ENCODE data around the gene DHRSX.
"Not testable (repeated sequence)": the region's sequence is repeated elsewhere in the genome, so short reads cannot be mapped to it uniquely, and the experiment has no call there.

The DHRSX gene

DNA sequence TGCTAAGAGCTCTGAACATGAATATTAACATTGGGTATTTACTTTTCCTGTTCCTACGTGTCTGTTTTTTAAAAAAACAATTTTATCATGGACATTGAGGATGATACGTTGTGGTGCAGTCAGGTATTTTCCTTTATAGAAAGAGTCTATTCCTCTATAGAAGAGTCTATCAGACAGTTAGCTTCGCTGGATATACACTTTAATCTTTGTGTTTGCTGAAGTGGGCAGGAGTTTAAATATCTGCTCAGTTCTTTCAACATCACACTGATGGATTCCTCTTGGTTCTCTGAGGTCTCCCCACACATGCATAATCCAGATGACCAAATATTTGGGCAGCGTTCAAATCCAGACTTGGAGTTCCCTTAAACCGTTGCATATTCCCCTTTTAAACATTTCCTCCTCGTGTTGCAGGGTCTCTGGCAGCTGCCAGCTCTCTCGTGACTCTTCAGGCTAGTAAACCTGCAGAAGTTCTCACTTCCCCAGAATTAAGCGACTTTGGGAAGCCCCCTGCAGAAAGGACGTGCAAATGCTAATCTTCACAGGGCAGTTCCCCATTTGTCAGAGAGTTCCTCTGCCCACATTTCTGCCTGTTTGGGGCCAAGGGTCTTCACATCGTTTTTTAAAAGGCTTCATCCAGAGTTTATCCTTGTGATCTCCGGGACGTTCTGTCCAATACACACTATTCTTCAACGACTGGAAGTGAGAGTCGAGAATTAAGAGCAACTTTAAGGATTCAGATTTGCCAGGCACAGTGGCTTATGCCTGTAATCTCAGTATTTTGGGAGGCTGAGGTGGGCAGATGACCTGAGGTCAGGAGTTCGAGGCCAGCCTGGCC lies 20.5 kb upstream of the DHRSX start:
- in situ Hi-C loops (cut with MboI; ENCODE audit: low sequenced_read_pairs), result no loop called here

DNA sequence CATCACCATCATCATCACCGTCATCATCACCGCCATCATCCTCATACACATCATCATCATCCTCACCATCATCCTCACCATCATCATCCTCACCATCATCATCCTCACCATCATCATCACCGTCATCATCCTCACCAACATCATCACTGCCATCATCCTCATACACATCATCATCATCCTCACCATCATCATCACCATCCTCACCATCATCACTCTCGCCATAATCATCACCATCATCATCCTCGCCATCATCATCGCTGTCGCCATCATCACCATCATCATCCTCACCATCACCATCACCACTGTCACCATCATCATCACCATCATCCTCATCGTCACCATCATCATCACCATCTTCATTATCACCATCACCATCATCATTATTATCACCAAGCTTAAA lies 19.8 kb upstream of the DHRSX start:
- in situ Hi-C loops (cut with MboI; ENCODE audit: low sequenced_read_pairs), result no loop called here

DNA sequence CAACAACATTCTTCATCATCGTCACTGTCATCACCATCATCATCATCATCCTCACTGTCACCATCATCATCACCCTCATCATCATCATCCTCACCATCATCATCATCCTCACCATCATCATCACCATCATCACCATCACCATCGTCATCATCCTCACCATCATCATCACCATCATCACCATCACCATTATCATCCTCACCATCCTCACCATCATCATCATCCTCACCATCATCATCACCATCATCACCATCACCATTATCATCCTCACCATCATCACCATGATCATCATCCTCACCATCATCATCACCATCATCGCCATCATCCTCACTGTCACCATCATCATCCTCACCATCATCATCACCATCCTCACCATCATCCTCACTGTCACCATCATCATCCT lies 18.9 kb upstream of the DHRSX start:
- in situ Hi-C loops (cut with MboI; ENCODE audit: low sequenced_read_pairs), result not testable (repeated sequence)

DNA sequence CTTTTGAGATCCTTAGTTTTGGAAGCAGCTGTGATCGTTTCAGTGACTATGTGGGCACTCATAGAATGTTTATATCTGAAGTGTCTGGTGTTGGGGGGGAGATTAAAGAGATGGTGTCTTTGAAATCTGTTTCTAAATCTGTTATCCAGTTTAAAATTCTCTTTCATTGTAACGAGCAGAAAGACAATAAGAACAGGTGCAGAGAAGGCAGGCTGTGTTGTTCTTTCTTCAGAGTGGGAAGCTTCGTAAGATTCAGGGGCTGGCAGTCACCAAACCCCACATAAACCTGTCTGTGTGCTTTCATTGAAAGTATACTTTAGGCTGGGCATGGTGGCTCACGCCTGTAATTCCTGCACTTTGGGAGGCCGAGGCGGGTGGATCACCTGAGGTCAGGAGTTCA lies 16.3 kb upstream of the DHRSX start:
- in situ Hi-C loops (cut with MboI; ENCODE audit: low sequenced_read_pairs), result no loop called here

DNA sequence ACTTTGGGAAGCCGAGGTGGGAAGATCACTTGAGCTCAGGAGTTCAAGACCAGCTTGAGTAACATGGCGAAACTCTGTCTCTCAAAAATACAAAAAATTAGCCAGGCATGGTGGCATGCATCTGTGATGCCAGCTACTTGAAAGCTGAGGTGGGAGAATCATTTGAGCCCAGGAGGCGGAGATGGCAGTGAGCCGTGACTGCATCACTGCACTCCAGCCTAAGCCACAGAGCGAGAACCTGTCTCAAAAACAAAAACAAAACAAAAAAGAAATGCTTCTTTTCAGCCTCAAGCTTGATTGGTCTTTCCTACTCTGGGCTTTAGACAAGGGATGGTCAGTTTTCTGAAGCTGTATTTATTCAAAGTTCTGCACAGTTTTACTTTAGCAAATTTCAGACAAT lies 15.8 kb upstream of the DHRSX start:
- in situ Hi-C loops (cut with MboI; ENCODE audit: low sequenced_read_pairs), result no loop called here

DNA sequence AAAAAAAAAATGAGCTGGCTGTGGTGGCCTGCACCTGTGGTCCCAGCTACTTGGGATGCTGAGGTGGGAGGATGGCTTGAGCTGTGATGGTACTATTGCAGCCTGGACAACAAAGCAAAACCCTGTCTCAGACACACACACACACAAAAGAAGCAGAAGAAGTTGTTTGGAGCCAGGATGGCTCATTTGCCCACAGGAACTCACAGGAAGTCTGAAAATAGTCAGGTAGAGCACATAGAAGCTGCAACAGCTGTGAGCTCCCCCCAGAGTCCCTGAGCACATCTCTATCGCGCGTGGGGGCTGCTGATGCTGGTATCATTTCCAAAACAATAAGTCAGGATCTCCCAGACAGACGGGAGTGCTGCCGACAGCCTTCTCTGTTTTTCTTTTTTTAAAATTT lies 13.4 kb upstream of the DHRSX start:
- in situ Hi-C loops (cut with MboI; ENCODE audit: low sequenced_read_pairs), result no loop called here

DNA sequence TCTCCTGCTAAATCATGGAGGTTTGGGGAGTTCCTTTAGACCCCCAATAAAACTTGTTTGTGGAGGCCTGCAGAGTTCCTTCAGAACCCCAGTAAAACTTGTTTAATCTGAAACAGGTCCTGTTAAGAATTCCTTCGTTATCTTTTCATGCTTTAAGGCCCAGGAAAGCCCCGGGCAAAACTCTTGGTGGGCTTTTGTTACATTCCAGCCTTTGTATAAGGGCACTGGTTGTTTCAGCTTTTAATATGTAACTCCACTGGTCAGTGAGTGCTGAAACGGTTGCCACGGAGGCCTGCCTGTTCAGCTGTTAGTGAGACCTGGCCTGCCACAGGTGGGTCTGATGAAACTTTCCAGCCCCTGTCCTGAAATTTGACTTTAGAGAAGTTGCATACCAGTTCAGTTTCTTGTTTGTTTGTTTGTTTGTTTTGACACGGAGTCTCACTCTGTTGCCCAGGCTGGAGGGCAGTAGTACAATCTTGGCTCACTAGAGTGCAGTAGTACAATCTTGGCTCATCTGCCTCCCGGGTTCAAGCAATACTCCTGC lies 12.4 kb upstream of the DHRSX start:
- in situ Hi-C loops (cut with MboI; ENCODE audit: low sequenced_read_pairs), result no loop called here

DNA sequence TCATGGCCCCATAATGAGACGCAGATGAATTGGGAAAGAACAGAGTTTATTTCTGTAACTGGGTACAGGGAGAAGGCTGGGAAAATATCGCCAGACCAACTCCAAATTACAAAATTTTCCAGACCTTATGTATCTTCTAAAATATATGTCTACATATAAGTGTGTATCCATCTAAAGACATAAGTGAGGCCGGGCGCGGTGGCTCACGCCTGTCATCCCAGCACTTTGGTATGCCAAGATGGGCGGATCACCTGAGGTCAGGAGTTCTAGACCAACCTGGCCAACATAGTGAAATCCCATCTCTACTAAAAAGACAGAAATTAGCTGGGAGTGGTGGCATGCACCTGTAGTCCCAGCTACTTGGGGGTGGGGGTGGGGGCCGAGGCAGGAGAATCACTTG lies 11.7 kb upstream of the DHRSX start:
- in situ Hi-C loops (cut with MboI; ENCODE audit: low sequenced_read_pairs), result no loop called here

DNA sequence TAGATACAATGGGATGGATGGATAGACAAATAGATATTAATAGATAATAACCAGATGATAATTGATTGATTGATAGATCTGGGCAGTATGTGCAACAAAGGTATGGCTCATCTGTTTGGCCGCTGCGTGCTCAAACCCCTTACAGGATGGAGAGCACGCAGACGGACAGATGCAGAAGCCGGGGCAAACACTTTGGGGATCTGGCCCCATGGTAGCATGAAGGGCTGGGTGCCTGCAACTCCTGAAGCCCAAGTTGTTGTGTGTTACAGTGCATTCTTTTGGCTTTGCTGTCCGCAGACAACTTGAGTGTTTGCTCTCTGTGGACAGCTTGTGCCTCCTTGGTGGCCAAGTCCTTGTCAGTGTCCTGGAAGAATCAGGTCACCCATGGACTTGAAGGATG lies 10.6 kb upstream of the DHRSX start:
- in situ Hi-C loops (cut with MboI; ENCODE audit: low sequenced_read_pairs), result no loop called here

DNA sequence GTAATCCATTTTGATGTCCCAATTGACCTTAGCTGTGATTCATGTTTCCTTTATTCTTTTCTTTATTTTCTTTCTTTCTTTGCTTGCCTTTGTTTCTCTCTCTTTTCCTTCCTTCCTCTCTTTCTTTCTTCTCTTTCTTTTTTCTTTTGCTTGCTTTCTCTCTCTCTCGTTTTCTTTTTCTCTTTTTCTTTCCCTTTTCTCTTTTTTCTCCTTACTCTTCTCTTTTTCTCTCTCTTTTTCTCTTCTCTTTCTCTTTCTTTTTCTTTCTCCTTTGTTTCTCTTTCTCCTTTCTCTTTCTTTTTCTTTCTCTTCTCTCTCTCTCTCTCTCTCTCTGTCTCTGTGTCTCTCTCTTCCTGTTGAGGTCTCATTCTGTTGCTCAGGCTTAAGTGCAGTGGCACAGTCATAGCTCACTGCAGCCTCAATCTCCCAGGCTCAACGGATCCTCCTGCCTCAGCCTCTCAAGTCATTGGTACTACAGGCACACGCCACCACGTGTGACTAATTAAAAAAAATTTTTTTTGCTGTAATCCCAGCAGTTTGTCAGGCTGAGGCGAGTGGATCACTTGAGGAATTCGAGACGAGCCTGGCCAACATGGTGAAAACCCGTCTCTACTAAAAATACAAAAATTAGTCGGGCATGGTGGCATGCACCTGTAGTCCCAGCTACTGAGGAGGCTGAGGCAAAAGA lies 8.0 kb upstream of the DHRSX start:
- in situ Hi-C loops (cut with MboI; ENCODE audit: low sequenced_read_pairs), result no loop called here

DNA sequence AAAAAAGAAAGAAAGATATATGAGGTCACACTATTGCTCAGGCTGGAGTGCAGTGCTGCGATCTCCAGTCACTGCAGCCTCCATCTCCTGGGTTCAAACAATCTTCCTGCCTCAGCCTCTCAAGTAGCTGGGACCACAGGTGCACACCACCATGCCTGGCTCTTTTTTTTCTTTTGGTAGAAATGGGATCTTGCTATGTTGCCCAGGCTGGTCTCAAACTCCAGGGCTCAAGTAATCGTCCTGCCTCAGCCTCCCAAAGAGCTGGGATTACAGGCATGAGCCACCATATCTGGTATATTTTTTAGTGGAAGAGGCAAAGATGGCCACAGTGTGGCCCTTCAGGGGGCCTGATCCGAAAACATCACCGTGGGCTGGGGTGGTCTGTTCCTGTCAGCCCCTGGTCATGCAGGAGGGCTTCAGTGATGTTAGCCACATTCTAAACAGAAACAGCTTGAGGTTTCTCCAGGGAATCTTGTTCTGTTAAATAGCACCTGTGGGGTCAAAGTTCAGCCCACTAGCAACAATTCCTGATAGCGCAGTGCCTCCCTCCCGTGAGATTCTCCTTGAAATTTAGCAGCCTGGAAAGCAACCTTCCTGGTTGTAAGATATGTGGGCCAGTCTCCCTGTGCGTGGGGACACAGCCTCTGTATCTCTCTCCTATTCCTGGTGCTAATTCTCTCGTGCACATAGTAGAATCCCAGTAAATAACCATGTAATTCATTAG lies 7.3 kb upstream of the DHRSX start:
- in situ Hi-C loops (cut with MboI; ENCODE audit: low sequenced_read_pairs), result no loop called here

DNA sequence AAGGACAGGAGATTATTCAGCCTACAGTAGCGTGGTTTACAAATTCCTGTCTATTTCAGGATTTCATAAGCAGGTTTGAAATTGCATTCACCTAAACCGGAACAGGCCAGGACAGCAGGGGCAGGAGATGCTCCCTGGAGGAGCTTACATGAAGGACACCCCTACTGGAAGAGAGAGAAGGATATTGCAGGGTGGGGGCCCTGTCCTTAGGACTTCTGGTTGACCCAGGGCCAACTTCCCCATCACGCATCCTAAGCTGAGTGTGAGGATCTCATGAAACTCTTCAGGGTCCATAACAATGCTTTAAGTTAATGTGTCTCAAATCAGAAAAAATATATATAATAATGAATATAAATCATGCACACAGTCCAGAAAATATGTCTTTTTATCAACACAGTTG lies 6.4 kb upstream of the DHRSX start:
- in situ Hi-C loops (cut with MboI; ENCODE audit: low sequenced_read_pairs), result no loop called here

DNA sequence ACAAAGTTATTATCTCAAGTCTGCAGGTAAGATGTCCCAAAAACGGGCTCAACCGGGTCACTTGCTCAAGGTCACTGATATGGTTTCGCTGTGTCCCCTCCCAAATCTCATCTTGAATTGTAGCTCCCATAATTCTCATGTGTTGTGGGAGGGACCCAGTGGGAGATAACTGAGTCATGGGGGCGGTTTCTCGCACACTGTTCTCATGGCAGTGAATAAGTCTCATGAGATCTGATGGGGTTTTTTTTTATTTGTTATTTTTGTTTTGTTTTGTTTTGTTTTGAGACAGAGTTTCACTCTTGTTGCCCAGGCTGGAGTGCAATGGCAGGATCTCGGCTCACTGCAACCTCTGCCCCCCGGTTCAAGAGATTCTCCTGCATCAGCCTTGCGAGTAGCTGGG lies 4.6 kb upstream of the DHRSX start:
- in situ Hi-C loops (cut with MboI; ENCODE audit: low sequenced_read_pairs), result not testable (repeated sequence)

DNA sequence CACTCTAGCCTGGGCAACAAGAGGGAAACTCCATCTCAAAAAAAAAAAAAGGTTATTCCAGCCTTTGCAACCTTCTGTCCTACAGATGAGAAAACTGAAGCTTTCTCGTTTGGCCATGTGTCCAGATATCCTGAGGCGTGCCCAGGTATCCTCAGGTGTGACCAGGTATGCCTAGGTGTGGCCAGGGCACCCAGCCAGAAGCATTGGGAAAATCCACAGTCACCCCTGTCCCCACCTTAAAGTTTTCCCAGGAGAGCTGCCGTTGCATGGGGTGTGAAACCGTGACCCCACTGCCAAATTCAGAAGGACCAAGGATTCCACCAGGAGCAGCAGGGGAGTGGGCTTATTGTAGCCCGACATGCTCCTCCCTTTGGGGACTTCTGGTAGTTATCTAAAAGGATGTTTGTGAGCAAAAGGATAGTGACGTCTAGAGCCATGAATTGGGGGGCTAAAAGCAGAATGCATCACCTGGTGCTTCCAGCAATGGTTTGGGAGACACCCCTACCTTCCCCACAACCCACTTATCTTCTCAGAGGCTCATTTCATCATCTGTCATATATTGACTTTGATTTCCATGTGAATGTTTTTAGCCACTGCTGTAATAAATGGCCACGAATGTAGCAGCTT lies 4.0 kb upstream of the DHRSX start:
- in situ Hi-C loops (cut with MboI; ENCODE audit: low sequenced_read_pairs), result no loop called here

DNA sequence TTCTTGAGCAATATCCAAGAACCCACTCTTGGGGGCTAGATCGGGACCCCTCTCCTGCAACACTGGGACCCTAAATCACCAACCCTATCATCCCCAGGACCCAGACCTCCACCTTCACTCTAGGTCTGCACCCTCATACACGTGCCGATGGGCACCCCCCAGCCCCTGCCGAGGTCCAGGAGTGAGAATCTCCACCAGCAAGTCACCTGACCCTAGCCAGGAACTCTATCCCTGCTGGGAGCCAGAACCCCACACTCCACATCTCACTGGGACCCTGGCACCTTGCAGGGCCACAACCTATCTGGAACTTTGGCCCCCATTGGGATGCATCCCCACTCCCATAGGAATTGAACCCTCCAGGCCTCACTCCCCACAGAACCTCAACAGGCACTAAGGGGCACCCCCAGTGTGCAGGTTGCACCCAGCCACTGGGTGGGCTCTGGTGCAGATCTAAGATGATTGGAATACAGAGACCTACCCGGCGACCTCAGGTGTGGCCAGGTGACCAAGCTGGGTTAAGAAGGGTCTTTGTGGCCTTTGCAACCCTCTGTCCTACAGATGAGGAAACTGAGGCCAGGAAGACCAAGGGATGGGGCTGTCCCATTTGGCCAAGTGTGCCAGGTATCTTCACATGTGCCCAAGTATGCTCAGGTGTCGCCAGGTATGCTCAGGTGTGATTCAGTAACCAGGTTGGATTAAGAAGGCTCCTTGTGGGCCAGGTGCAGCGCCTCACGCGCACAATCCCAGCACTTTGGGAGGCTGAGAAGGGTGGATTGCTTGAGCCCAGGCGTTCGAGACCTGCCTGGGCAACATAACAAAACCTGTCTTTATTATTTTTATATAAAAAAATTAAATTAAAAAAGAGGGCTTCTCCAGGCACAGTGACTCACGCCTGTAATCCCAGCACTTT lies 3.1 kb upstream of the DHRSX start:
- in situ Hi-C loops (cut with MboI; ENCODE audit: low sequenced_read_pairs), result no loop called here

DNA sequence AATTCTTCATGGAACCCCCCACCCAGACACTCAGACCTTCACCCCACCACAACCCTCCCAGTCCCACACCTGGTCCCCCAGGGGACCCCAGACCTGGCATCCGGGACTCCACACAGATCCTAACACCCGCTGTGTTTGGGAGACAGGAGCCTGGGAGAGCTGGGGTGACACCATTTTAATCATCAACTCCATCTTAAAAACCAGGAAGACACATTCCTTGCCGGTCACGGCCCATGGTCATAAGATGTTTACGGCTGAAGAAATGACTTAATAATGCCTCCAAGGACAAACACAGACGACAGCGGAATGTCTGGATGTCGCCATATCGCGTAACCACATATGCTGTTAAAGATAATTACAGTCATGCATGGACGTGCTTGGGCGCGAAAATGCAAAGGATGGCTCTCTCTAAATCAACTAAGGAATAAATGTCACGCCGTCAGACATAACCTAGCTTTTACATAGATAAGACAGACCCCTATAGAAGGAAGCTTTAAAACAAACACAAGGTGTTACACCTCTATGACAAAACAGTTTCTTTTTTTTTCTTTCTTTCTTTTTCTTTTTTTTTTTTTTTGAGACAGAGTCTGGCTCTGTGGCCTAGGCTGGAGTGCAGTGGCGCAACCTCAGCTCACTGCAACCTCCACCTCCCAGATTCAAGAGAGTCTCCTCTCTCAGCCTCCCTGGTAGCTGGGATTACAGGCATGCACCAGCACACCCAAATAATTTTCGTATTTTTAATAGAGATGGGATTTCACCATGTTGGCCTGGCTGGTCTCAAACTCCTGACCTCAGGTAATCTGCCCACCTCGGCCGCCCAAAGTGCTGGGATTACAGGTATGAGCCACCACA lies 2.1 kb upstream of the DHRSX start:
- in situ Hi-C loops (cut with MboI; ENCODE audit: low sequenced_read_pairs), result no loop called here

DNA sequence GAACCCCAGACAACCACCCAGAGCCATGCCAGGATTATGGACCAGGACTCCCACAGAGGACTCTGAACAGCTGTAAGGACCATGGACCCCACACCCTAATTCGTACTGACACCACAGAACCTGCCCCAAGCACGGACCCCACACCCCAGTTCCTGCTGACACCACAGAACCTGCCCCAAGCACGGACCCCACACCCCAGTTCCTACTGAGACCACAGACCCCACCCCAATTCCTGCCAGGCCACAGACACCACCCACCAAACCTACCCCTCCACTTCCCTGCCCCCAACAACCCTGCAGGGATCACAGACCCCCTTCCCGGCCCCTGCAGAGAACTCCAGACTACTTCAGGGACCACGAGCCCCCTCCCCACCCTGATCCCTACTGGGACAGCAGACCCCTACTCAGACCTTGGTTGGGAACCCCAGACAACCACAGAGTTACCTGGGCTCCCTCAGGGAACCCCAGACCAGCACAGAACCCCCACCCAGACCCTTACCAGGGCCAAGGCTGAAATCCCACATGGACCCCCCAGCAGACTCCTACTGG lies 1.4 kb upstream of the DHRSX start:
- in situ Hi-C loops (cut with MboI; ENCODE audit: low sequenced_read_pairs), result no loop called here

DNA sequence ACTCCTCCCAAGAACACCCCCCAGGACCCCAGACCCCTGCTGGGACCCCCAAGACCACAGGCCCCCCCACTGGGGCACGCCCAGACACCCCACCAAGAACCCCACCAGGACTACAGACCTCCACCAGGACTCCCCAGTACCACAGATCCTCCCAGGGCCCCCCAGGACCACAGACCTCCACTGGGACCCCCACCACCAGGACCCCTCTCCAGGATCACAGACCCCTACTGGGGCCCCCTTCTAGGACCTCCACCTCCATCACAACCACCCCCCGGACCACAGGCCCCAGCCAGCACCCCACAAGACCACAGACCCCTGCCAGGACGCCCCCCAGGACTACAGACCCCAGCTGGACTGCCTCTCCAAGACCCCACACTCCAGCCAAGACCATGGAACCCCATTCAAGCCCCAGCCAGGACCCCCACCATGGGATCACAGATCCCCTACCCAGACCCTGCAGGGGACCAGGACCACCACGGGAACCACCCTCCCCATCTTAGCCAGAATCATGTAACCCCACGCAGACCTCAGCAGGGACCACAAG lies 855 bp upstream of the DHRSX start:
- in situ Hi-C loops (cut with MboI; ENCODE audit: low sequenced_read_pairs), result no loop called here
